Measurements from ENCODE around the gene TOGARAM2.
"Not testable (repeated sequence)": the region's sequence is repeated elsewhere in the genome, so short reads cannot be mapped to it uniquely, and the experiment has no call there.

Gene TOGARAM2

DNA sequence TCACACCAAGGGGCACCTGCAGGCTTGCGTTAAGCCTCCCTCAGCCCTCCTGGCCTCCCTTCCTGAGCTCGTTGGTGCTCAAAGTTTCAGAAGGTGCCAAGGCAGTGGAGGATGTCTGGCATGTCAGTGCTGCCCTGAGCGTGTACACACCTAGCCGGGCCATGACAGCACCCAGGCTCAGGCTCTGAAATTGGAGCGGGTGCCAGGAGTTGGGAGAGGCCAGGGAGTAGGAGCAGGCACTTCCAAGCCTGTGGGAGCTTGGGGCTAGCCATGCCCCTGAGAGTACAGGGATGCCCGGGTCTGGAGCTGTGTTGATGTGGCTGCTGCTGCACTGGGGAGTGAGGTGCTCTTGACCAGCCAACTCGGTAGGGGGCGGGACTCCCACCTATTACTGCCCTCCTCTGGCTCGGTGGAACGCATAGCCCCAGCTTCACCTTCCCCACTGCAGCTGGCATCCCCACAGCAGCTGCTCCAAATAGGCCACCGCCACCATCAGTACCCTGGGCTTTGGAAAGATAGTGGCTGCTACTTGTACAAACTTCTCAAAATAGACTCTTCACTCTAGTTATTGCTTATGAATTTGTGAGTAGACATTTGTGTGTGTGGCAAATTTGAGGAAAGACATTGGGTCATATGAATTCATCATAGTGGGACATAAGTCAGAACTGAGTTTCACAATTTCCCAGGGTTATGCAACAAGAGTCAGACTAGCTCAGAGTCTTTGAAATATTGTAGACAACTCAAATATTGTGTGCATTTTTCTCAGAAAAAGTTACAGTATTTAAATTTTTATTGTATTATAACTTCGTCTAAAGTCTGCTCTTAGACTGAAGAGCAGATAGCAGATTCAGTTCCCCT, 100.0 kb downstream of the TOGARAM2 start:
- no peak for DNase-seq

DNA sequence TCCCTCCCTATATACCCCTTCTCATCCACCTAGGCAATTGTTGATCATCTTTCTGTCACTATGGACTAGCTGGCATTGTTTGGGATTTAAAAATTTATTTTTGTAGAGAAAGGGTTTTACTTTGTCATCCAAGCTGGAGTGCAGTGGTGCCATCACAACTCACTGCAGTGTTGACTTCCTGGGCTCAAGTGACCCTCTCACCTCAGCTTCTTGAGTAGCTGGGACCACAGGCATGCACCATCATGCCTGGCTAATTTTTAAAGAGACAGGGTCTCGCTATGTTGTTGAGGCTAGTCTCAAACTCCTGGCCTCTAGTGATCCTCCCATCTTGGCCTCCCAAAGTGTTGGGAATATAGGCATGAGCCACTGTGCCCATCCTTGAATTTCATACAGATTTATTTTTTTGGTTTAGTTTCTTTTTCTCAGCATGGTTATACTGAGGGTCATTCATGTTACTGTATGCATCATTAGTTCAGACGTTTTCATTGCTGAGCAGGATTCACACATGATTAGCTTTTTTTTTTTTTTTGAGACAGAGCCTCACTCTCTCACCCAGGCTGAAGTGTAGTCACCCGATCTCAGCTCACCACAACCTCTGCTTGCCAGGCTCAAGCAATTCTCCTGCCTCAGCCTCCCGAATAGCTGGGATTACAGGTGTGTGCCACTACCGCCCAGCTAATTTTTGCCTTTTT, 101.9 kb downstream of the TOGARAM2 start:
- no peak for DNase-seq

- DNase-seq = no peak
These were observed 103.5 kb downstream of the TOGARAM2 start for GRCh38 chr2:29084554-29084953.

GRCh38 chr2:29090311-29090710, 109.2 kb downstream of the TOGARAM2 start:
- not testable (repeated sequence) for DNase-seq

GRCh38 chr2:29096969-29097368, 115.9 kb downstream of the TOGARAM2 start:
- no peak for DNase-seq

DNA sequence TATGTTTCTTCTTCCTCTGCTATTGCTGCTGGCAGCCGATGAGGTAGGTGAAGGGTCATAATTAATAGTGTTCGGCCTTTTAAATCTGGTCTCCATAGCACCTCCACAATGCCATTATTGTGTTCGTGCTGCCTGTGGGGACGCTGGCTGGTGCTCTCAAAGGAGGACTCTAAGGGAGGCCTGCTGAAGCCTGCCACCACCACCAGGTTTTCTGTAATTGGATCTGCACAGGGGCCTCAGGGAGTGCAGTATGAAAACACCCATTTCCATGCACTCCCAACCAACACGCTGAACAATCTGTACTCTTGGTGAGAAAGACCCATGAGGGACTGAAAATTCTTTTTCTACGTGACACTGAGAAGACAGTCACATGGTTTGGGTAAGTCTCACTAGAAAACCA, 116.5 kb downstream of the TOGARAM2 start:
- no peak for DNase-seq

GRCh38 chr2:29100564-29100963, 119.5 kb downstream of the TOGARAM2 start:
- DNase-seq = no peak
